HepG2 (cell line): ENCODE data around the gene PLEKHA6. TPM values are rescaled to one million over a fixed set of nuclear protein-coding genes. Genes with fewer than 3 reads are reported as not detected.

Source experiments
- ATF6 ChIP-seq: sonication (generic); formaldehyde crosslinking; conservative IDR thresholded peaks from 2 replicates; pipeline ENCODE4 v1.4.0; 2020; ENCODE audit warnings: missing genetic modification reagents
- GATAD2A ChIP-seq: IDR thresholded peaks from 2 replicates; pipeline ENCODE4 v1.6.1; 2016
- MTF2 ChIP-seq: sonication (generic); formaldehyde crosslinking; IDR thresholded peaks from 2 replicates; pipeline ENCODE4 v1.5.0; 2020; ENCODE audit warnings: missing genetic modification reagents, borderline replicate concordance
- NKX3-1 ChIP-seq: sonication (generic); formaldehyde crosslinking; IDR thresholded peaks from 2 replicates; pipeline ENCODE4 v1.5.0; 2020; ENCODE audit warnings: missing genetic modification reagents
- RFX1 ChIP-seq: fragments of 450-650 bp; IDR thresholded peaks from 2 replicates; pipeline ENCODE4 v1.6.1; 2017
- SMARCE1 ChIP-seq: fragments of 450-650 bp; IDR thresholded peaks from 2 replicates; pipeline ENCODE4 v1.6.1; 2017; ENCODE audit warnings: borderline replicate concordance
- SOX6 ChIP-seq, 2 experiments: fragments of 450-650 bp in 1 of 2; sonication (generic) in 1 of 2; formaldehyde crosslinking in 1 of 2; IDR thresholded peaks; 2 replicates each; pipeline versions ENCODE4 v1.4.0 to v1.6.1; 2017 to 2020; ENCODE audit warnings: antibody characterized with exemption in 1 of 2, mild to moderate bottlenecking in 1 of 2, missing genetic modification reagents in 1 of 2
- TBL1XR1 ChIP-seq: fragments of 150-350 bp; IDR thresholded peaks from 2 replicates; pipeline ENCODE4 v1.6.1; 2014; ENCODE audit warnings: borderline replicate concordance, low read length; ENCODE audit not compliant: partially characterized antibody
- TBX3 ChIP-seq: fragments of 450-650 bp; IDR thresholded peaks from 2 replicates; pipeline ENCODE4 v1.6.1; 2017; ENCODE audit warnings: antibody characterized with exemption, mild to moderate bottlenecking, inconsistent platforms, borderline replicate concordance
- ZBTB7A ChIP-seq: sonication (generic); formaldehyde crosslinking; IDR thresholded peaks from 2 replicates; pipeline ENCODE4 v1.8.0; 2022; ENCODE audit warnings: mild to moderate bottlenecking, missing genetic modification reagents
- ZNF256 ChIP-seq: sonication (generic); formaldehyde crosslinking; conservative IDR thresholded peaks from 2 replicates; pipeline ENCODE4 v1.4.0; 2020; ENCODE audit warnings: missing genetic modification reagents
- ZZZ3 ChIP-seq: sonication (generic); formaldehyde crosslinking; IDR thresholded peaks from 2 replicates; pipeline ENCODE4 v1.4.0; 2020; ENCODE audit warnings: missing genetic modification reagents, mild to moderate bottlenecking, borderline replicate concordance
- polyA plus RNA-seq, 8 experiments: library from polyadenylated mRNA; depleted of rRNA in 3 of 8; stranded (reverse) in 7 of 8; unstranded in 1 of 8; fragments of >200 nt; fragmentation: Illumina TruSeq in 4 of 8; extraction: Trizol in 4 of 8; gene quantifications; 2 replicates each; pipeline versions ENCODE4 v1.2.1 to v1.2.3, GENCODE V29; 2011 to 2016; ENCODE audit warnings: low read depth in 4 of 8, missing spikeins in 1 of 8, mixed read lengths in 1 of 8; ENCODE audit not compliant: insufficient read depth in 1 of 8
- total RNA-seq, 5 experiments: library from RNA; depleted of rRNA; stranded (reverse); fragments of >200 nt; fragmentation: Illumina TruSeq; extraction: Trizol; gene quantifications; 2 replicates each; pipeline ENCODE4 v1.2.3, GENCODE V29; 2016; ENCODE audit warnings: low read depth in 1 of 5
- TF ChIP-seq, protein P1 (sequence below): sonication (generic); formaldehyde crosslinking; IDR thresholded peaks from 2 replicates; pipeline ENCODE4 v1.4.0; 2020; ENCODE audit warnings: missing genetic modification reagents
- TF ChIP-seq, protein P2 (sequence below): conservative IDR thresholded peaks from 2 replicates; pipeline ENCODE4 v1.6.1; 2018; ENCODE audit warnings: missing genetic modification reagents
- TF ChIP-seq, protein P3 (sequence below): sonication (generic); formaldehyde crosslinking; IDR thresholded peaks from 2 replicates; pipeline ENCODE4 v1.8.0; 2022; ENCODE audit warnings: missing genetic modification reagents, mild to moderate bottlenecking, borderline replicate concordance
- TF ChIP-seq, protein P4 (sequence below): sonication (generic); formaldehyde crosslinking; IDR thresholded peaks from 2 replicates; pipeline ENCODE4 v1.8.0; 2022; ENCODE audit warnings: missing genetic modification reagents, mild to moderate bottlenecking, inconsistent platforms, borderline replicate concordance
- TF ChIP-seq, protein P5 (sequence below): IDR thresholded peaks from 2 replicates; pipeline ENCODE4 v1.6.1; 2018; ENCODE audit warnings: missing genetic modification reagents

The PLEKHA6 gene
- total and polyA plus RNA-seq, 2 of the 13 experiments (the other 11 are each of a cell fraction or from before 2014, with no cell fraction given), result 5.3 to 11.4 TPM

GRCh38 chr1:204213668-204214662 lies 145.8 kb downstream of the PLEKHA6 start, which contains the start of gene GOLT1A (continued):
- TF ChIP-seq, protein P1, sequence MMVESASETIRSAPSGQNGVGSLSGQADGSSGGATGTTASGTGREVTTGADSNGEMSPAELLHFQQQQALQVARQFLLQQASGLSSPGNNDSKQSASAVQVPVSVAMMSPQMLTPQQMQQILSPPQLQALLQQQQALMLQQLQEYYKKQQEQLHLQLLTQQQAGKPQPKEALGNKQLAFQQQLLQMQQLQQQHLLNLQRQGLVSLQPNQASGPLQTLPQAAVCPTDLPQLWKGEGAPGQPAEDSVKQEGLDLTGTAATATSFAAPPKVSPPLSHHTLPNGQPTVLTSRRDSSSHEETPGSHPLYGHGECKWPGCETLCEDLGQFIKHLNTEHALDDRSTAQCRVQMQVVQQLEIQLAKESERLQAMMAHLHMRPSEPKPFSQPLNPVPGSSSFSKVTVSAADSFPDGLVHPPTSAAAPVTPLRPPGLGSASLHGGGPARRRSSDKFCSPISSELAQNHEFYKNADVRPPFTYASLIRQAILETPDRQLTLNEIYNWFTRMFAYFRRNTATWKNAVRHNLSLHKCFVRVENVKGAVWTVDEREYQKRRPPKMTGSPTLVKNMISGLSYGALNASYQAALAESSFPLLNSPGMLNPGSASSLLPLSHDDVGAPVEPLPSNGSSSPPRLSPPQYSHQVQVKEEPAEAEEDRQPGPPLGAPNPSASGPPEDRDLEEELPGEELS (CRISPR knock-in tag), result peak; percentile 78
- TF ChIP-seq ZBTB7A (no peak; the same call in 1 of the 2 replicates), RFX1 (no peak), TBL1XR1 (no peak), NKX3-1 (CRISPR knock-in tag) (peak; percentile 69; the same call in 1 of the 2 replicates), GATAD2A (CRISPR knock-in tag) (peak; percentile 71), MTF2 (CRISPR knock-in tag) (no peak), ZNF256 (0 out of 2 replicates have a peak, but pooled peaks have one; percentile 54), ZZZ3 (peak; percentile 20; the same call in 1 of the 2 replicates), TBX3 (peak; percentile 44), SMARCE1 (no peak), ATF6 (CRISPR knock-in tag) (no peak), SOX6 (IDR thresholded peaks at IDR 0.05) (no peak), SOX6 (CRISPR knock-in tag; IDR thresholded peaks at IDR 0.05) (peak; percentile 79)
- TF ChIP-seq, protein P2, sequence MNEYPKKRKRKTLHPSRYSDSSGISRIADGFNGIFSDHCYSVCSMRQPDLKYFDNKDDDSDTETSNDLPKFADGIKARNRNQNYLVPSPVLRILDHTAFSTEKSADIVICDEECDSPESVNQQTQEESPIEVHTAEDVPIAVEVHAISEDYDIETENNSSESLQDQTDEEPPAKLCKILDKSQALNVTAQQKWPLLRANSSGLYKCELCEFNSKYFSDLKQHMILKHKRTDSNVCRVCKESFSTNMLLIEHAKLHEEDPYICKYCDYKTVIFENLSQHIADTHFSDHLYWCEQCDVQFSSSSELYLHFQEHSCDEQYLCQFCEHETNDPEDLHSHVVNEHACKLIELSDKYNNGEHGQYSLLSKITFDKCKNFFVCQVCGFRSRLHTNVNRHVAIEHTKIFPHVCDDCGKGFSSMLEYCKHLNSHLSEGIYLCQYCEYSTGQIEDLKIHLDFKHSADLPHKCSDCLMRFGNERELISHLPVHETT (CRISPR knock-in tag), result no peak
- TF ChIP-seq, protein P3, sequence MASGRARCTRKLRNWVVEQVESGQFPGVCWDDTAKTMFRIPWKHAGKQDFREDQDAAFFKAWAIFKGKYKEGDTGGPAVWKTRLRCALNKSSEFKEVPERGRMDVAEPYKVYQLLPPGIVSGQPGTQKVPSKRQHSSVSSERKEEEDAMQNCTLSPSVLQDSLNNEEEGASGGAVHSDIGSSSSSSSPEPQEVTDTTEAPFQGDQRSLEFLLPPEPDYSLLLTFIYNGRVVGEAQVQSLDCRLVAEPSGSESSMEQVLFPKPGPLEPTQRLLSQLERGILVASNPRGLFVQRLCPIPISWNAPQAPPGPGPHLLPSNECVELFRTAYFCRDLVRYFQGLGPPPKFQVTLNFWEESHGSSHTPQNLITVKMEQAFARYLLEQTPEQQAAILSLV (CRISPR knock-in tag), result peak; percentile 88
- TF ChIP-seq, protein P4, sequence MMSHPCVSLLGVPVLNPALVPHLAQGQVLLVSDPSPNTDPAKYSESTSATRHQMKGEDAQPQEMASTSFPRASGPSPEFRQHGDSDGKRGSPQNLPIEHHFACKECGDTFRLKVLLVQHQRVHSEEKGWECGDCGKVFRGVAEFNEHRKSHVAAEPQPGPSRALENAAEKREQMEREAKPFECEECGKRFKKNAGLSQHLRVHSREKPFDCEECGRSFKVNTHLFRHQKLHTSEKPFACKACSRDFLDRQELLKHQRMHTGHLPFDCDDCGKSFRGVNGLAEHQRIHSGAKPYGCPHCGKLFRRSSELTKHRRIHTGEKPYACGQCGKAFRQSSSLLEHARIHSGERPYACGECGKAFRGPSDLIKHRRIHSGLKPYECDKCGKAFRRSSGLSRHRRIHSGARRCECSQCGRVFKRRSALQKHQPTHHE (CRISPR knock-in tag), result peak; percentile 91; the same call in 1 of the 2 replicates
- TF ChIP-seq, protein P5, sequence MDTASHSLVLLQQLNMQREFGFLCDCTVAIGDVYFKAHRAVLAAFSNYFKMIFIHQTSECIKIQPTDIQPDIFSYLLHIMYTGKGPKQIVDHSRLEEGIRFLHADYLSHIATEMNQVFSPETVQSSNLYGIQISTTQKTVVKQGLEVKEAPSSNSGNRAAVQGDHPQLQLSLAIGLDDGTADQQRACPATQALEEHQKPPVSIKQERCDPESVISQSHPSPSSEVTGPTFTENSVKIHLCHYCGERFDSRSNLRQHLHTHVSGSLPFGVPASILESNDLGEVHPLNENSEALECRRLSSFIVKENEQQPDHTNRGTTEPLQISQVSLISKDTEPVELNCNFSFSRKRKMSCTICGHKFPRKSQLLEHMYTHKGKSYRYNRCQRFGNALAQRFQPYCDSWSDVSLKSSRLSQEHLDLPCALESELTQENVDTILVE (CRISPR knock-in tag), result no peak; the same call in 1 of the 2 replicates
